ENCODE results near the gene DLG5. TPM values are rescaled to one million over a fixed set of nuclear protein-coding genes. Genes with fewer than 3 reads are reported as not detected.

The DLG5 gene
- total and polyA plus RNA-seq, 9 of the 15 experiments (the other 6 are each of a cell fraction or from before 2014, with no cell fraction given) = 1.4 to 26.8 (median 11.2) TPM

DNA sequence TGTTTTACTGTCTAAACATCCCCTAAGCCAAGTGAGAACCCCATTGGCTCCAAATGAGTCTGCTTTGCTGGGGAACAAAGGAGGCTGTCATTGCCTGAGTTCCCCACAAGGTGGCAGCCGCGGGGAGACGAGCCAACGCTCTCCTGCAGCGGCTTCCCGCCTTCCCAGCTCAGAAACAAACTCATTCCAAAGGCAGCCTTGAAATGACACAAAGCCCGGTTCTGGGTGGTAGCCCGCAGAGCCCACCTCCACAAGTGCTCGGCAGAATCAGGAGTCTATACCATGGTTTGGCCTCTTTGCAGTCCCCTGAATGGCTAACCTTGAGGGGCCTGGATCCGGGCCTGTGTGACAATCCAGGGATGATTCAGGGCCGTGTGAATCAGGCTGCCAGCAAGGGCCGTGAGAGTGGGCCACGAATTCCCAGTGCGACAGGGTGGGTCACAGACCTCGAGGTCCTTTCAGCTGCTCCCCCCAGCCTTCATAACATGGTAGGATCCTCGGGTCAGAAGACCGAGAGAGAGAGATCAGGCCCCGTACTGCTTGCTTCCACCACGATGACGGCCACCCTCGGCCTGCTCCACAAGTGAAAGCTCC is 79.7 kb downstream of the DLG5 start (continued):
- TF ChIP-seq BMI1 (IDR thresholded peaks at IDR 0.05; ENCODE audit: low read length) (no peak), ZC3H8 (IDR thresholded peaks at IDR 0.05) (no peak), ZEB2 (IDR thresholded peaks at IDR 0.05) (no peak), ETV1 (tag; conservative IDR thresholded peaks at IDR 0.05; ENCODE audit: low read depth) (no peak), CC2D1A (IDR thresholded peaks at IDR 0.05) (peak; percentile 41; the same call in 1 of the 2 replicates), KLF6 (CRISPR knock-in tag; IDR thresholded peaks at IDR 0.05; ENCODE audit: borderline replicate concordance) (no peak), MAZ (CRISPR knock-in tag; conservative IDR thresholded peaks at IDR 0.05 in 1 of 2, IDR thresholded peaks at IDR 0.05 in 1 of 2) (peak in 1 of 2 experiments; percentile 55; a peak in 1 of 4 replicates), FOXJ2 (tag; IDR thresholded peaks at IDR 0.05) (no peak), KLF1 (tag; IDR thresholded peaks at IDR 0.05) (no peak), ZNF584 (CRISPR knock-in tag; IDR thresholded peaks at IDR 0.05; ENCODE audit: low read depth) (no peak), GTF2E2 (tag; IDR thresholded peaks at IDR 0.05) (no peak), RFX1 (IDR thresholded peaks at IDR 0.05) (no peak), EZH2 (IDR thresholded peaks at IDR 0.05; ENCODE audit: borderline replicate concordance, low read depth, low read length) (no peak), JUNB (CRISPR knock-in tag; conservative IDR thresholded peaks at IDR 0.05) (no peak), GATA2 (CRISPR knock-in tag; IDR thresholded peaks at IDR 0.05) (no peak), GABPB1 (CRISPR knock-in tag; IDR thresholded peaks at IDR 0.05) (0 out of 2 replicates have a peak, but pooled peaks have one; percentile 19)
- TF ChIP-seq, protein P1, sequence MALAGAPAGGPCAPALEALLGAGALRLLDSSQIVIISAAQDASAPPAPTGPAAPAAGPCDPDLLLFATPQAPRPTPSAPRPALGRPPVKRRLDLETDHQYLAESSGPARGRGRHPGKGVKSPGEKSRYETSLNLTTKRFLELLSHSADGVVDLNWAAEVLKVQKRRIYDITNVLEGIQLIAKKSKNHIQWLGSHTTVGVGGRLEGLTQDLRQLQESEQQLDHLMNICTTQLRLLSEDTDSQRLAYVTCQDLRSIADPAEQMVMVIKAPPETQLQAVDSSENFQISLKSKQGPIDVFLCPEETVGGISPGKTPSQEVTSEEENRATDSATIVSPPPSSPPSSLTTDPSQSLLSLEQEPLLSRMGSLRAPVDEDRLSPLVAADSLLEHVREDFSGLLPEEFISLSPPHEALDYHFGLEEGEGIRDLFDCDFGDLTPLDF (CRISPR knock-in tag; IDR thresholded peaks at IDR 0.05) = no peak
- TF ChIP-seq, protein P2, sequence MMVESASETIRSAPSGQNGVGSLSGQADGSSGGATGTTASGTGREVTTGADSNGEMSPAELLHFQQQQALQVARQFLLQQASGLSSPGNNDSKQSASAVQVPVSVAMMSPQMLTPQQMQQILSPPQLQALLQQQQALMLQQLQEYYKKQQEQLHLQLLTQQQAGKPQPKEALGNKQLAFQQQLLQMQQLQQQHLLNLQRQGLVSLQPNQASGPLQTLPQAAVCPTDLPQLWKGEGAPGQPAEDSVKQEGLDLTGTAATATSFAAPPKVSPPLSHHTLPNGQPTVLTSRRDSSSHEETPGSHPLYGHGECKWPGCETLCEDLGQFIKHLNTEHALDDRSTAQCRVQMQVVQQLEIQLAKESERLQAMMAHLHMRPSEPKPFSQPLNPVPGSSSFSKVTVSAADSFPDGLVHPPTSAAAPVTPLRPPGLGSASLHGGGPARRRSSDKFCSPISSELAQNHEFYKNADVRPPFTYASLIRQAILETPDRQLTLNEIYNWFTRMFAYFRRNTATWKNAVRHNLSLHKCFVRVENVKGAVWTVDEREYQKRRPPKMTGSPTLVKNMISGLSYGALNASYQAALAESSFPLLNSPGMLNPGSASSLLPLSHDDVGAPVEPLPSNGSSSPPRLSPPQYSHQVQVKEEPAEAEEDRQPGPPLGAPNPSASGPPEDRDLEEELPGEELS (CRISPR knock-in tag; IDR thresholded peaks at IDR 0.05; ENCODE audit: borderline replicate concordance) = no peak
- TF ChIP-seq, protein P3, sequence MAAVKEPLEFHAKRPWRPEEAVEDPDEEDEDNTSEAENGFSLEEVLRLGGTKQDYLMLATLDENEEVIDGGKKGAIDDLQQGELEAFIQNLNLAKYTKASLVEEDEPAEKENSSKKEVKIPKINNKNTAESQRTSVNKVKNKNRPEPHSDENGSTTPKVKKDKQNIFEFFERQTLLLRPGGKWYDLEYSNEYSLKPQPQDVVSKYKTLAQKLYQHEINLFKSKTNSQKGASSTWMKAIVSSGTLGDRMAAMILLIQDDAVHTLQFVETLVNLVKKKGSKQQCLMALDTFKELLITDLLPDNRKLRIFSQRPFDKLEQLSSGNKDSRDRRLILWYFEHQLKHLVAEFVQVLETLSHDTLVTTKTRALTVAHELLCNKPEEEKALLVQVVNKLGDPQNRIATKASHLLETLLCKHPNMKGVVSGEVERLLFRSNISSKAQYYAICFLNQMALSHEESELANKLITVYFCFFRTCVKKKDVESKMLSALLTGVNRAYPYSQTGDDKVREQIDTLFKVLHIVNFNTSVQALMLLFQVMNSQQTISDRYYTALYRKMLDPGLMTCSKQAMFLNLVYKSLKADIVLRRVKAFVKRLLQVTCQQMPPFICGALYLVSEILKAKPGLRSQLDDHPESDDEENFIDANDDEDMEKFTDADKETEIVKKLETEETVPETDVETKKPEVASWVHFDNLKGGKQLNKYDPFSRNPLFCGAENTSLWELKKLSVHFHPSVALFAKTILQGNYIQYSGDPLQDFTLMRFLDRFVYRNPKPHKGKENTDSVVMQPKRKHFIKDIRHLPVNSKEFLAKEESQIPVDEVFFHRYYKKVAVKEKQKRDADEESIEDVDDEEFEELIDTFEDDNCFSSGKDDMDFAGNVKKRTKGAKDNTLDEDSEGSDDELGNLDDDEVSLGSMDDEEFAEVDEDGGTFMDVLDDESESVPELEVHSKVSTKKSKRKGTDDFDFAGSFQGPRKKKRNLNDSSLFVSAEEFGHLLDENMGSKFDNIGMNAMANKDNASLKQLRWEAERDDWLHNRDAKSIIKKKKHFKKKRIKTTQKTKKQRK (IDR thresholded peaks at IDR 0.05; ENCODE audit: borderline replicate concordance, low read depth, low read length) = no peak
- TF ChIP-seq, protein P4, sequence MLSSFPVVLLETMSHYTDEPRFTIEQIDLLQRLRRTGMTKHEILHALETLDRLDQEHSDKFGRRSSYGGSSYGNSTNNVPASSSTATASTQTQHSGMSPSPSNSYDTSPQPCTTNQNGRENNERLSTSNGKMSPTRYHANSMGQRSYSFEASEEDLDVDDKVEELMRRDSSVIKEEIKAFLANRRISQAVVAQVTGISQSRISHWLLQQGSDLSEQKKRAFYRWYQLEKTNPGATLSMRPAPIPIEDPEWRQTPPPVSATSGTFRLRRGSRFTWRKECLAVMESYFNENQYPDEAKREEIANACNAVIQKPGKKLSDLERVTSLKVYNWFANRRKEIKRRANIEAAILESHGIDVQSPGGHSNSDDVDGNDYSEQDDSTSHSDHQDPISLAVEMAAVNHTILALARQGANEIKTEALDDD (IDR thresholded peaks at IDR 0.05) = no peak
- TF ChIP-seq, protein P5, sequence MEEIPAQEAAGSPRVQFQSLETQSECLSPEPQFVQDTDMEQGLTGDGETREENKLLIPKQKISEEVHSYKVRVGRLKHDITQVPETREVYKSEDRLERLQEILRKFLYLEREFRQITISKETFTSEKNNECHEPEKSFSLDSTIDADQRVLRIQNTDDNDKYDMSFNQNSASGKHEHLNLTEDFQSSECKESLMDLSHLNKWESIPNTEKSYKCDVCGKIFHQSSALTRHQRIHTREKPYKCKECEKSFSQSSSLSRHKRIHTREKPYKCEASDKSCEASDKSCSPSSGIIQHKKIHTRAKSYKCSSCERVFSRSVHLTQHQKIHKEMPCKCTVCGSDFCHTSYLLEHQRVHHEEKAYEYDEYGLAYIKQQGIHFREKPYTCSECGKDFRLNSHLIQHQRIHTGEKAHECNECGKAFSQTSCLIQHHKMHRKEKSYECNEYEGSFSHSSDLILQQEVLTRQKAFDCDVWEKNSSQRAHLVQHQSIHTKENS (CRISPR knock-in tag; IDR thresholded peaks at IDR 0.05) = no peak
